ENCODE measurements around the gene FGFBP1.

DNA sequence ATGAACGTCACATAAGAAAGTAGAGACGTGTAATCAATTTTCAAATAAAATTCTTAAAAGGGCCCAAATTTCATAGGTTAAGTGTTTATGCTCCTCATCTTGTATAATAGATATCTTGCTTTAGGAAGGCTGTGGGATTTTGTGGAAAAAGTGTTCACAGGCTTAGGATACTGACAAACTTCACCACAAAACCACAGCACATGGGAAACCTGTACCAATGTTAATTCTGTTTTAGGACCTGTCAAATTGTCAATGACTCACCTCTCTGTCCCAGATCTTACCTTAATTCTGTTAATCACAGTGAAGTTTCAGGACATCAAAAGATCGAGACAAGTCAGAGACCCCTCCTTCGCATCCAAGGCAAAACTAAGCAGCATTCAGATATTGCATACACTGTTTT lies 24.2 kb downstream of the FGFBP1 start:
- no peak for TF ChIP-seq EZH2 (IDR thresholded peaks at IDR 0.05; ENCODE audit: insufficient read depth, poor library complexity, severe bottlenecking)
- no peak for TF ChIP-seq EZH2phosphoT487 (IDR thresholded peaks at IDR 0.05; ENCODE audit: insufficient read depth, low read depth)

All from GM23248 (cell line).